ENCODE measurements around the gene PDZK1IP1.

Gene PDZK1IP1, protein sequence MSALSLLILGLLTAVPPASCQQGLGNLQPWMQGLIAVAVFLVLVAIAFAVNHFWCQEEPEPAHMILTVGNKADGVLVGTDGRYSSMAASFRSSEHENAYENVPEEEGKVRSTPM

DNA sequence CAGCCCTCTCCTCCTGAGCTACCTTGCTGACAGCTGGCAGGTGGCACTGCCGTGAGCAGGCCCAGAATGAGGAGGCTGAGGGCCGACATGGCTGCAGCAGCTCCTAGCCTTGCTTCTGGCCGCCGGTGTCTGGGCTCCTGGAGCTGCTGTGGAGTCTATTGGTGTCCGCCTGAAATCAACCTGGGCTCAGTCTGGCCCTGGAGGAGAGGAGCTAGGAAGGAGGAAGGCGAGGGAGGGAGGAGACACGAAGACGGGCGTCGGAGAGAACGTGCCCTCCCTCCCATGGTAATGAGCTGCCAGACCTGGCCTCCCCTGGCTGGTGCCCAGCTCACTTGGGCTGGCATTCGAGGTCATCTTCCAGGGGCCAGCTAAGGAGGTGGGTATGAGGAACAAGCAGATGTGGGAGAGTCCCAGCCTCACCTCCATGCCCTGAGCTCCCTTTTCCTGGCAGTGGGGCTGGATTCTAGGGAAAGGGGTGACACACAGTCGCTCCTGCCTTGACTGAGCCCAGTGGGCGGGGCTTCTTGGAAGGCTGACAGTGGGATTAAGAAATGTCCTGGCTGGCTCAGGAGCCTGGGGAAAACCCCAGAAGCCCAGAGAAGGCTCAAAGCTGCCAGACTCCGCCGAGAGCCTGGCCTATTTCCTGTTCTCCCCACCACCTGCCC lies at the start of gene PDZK1IP1:
TSS of gene PDZK1IP1 (minus strand) at position 193 of the 665 bp plus-strand sequence. CDS start at position 89, 104 bp downstream.
- DNase-seq (ENCODE audit: insufficient read length, low spot score) = no peak
- TF ChIP-seq, protein P1, sequence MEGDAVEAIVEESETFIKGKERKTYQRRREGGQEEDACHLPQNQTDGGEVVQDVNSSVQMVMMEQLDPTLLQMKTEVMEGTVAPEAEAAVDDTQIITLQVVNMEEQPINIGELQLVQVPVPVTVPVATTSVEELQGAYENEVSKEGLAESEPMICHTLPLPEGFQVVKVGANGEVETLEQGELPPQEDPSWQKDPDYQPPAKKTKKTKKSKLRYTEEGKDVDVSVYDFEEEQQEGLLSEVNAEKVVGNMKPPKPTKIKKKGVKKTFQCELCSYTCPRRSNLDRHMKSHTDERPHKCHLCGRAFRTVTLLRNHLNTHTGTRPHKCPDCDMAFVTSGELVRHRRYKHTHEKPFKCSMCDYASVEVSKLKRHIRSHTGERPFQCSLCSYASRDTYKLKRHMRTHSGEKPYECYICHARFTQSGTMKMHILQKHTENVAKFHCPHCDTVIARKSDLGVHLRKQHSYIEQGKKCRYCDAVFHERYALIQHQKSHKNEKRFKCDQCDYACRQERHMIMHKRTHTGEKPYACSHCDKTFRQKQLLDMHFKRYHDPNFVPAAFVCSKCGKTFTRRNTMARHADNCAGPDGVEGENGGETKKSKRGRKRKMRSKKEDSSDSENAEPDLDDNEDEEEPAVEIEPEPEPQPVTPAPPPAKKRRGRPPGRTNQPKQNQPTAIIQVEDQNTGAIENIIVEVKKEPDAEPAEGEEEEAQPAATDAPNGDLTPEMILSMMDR (IDR thresholded peaks at IDR 0.05; ENCODE audit: insufficient read depth, missing control alignments) = no peak
- FAIRE-seq = no peak

DNA sequence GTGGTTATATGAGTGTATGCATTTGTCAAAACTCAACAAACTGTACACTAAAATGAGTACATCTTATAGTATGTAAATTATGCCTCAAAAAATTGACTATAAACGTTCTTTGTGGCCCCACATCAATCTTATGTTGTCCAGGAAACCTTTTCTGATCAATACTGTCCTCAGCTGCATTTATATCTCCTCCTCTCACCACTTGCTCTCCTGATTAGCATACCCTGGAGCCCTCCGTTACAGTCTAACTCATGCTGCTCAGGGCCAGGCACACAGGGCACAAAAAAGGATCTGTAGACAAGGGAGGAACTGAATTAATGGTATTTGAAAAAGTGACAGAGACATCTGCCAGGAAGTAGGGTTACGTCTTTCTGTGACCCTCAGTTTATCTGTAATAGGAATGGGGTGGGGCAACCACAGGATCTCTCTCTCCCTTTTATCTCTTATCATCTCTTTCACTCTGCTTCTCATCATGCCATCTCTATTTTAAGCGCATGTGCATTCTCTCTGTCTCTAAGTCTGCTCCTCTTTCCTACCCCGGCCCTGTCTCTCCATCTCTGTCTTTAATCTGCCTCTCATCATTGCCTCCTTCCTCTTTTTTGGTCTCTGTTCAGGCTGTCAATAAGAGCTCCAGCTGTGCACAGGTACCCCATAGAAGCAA lies 49.2 kb upstream of the PDZK1IP1 start:
- no peak for FAIRE-seq
- TF ChIP-seq, protein P1 (IDR thresholded peaks at IDR 0.05; ENCODE audit: insufficient read depth, missing control alignments) = no peak
- no peak for DNase-seq (ENCODE audit: insufficient read length, low spot score)

DNA sequence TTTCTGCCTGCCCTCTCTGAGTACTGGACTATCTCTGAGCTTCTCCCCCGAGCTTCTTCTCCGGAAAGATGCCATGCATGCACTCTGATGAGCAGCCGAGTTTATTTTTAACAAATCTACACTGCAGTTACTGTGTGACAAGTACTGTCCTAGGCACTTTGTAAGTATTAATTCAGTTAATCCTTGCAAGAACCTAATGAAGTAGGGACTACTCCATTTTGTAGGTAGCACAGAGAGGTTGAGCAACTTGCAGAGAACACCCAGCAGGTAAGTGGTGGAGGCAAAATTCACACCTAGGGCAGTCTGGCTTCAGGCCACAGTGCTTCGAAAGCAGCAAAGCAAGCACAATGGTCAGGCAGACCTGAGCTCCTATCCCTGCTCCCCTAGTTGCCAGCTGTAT lies 46.0 kb upstream of the PDZK1IP1 start:
- no peak for FAIRE-seq
- TF ChIP-seq, protein P1 (IDR thresholded peaks at IDR 0.05; ENCODE audit: insufficient read depth, missing control alignments) = no peak
- no peak for DNase-seq (ENCODE audit: insufficient read length, low spot score)

DNA sequence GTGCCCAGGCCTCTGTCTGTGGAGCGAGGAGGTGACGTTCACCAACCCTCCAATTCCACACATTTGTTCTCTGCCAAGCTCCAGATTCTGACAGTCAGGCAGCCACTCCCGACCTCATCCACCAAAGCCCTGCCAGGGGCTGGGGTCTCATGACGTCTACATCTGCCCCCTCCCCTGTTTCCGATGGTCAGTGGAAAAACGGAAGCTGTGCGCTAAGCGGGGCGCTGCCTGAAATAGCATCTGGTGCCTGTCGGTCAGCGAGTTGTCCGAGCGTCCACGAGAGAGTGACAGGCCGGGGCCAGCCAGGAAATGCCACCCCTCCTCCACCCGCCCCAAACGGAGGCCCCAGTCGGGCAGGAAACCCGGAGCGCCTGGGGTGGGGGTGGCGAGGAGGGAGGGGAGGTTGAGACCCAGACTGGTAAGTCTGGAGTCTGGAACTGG lies 45.4 kb upstream of the PDZK1IP1 start:
- TF ChIP-seq, protein P1 (IDR thresholded peaks at IDR 0.05; ENCODE audit: insufficient read depth, missing control alignments) = no peak
- no peak for FAIRE-seq

DNA sequence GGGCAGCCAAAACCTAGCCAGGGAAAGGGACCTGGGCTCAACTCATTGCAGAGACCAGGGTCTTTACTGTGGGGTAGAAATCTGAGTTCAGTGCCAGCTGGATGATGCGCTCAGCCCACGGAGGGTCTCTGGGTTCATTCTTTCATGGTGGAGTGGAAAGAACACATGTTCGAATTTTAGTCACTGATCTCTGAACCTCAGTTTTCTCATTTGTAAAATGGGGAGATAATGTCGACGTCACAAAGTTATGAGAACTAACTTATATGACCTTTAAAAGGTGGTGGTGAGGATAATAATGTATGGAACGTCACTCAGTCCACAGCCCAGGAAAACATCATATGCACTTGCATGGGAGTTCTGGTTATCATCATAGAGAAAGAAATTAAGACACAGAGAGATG lies 43.4 kb upstream of the PDZK1IP1 start:
- DNase-seq (ENCODE audit: insufficient read length, low spot score) (no peak), FAIRE-seq (no peak)
- TF ChIP-seq, protein P1 (IDR thresholded peaks at IDR 0.05; ENCODE audit: insufficient read depth, missing control alignments) = no peak

More for the DNA sequence above, 45.4 kb upstream of the PDZK1IP1 start:
- DNase-seq (ENCODE audit: insufficient read length, low spot score) = no peak

DNA sequence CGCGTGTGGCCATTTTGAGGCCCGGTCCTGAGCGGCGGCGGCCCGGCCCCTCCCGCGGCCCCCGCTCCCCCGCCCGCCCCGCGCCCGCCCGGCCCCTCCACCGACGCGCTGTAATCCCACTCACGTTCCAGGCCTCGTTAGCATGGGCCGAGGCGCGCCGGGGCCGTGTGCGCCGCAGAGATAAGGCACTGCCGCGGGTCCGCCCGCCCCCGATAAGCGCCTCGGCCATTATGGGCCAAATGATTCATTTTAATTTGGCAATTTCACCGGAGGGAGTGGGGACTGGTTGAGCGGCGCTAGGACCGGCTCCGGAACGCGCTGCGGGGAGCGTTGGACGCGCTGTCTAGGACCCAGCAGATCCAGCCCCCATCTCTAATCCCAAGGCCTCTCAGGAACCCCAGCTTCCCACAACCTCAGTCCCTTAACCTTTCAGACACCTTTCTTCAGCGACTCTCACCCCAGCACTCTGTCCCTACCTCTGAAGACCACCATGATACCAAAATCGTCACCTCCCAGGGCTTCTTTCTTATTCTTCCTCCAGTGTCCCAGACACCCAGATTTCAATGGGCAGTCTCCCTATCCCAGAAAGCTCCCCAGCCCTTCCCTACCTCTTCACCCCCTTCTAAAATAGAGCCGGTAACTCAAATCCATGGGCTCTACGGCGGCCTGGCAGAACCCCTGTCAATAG lies 42.5 kb upstream of the PDZK1IP1 start, which contains the start of gene TAL1:
TSS of gene TAL1 (minus strand) at position 39 of the 688 bp plus-strand sequence. CDS start 6,337 bp downstream, outside the sequence.
- TF ChIP-seq, protein P1 (IDR thresholded peaks at IDR 0.05; ENCODE audit: insufficient read depth, missing control alignments) = no peak
- no peak for DNase-seq (ENCODE audit: insufficient read length, low spot score)
- FAIRE-seq = no peak

Measured in D721Med (cell line).